Astrocyte of the cerebellum (primary cell): ENCODE results near the gene PRIM1.

Experiments used
- DNase-seq: peaks from one replicate; pipeline ENCODE4 v3.0.0-alpha.2; 2011; ENCODE audit warnings: low read depth
- H3K4me3 ChIP-seq: 2 replicates; pipeline ENCODE4 v1.5.1; 2011; ENCODE audit warnings: mild to moderate bottlenecking, low read depth, low read length, moderate library complexity
- CTCF ChIP-seq: IDR thresholded peaks from 2 replicates; pipeline ENCODE4 v1.5.1; 2012; ENCODE audit warnings: low read length, low read depth, moderate library complexity, mild to moderate bottlenecking; ENCODE audit errors: missing control alignments
- in situ Hi-C: cut with HindIII; loops from 2 replicates; pipeline ENCODE4 v1.10.0; 2017; ENCODE audit warnings: low sequenced_read_pairs

Gene PRIM1

GRCh38 chr12:56785874-56786273 lies 33.8 kb upstream of the PRIM1 start:
- no peak overlapping the region for H3K4me3 ChIP-seq
- no peak for TF ChIP-seq CTCF
- in situ Hi-C loops = no loop called here
- no peak for DNase-seq

GRCh38 chr12:56785141-56785865 lies 33.2 kb upstream of the PRIM1 start:
- no peak for DNase-seq
- H3K4me3 ChIP-seq = no peak overlapping the region
- in situ Hi-C loops = no loop called here
- TF ChIP-seq CTCF = no peak

- in situ Hi-C loops = no loop called here
- no peak for TF ChIP-seq CTCF
- H3K4me3 ChIP-seq = no peak overlapping the region
- no peak for DNase-seq
Observed at GRCh38 chr12:56781726-56782125, 29.6 kb upstream of the PRIM1 start.

- DNase-seq = no peak
- in situ Hi-C loops = no loop called here
- no peak overlapping the region for H3K4me3 ChIP-seq
- TF ChIP-seq CTCF = no peak
Observed at GRCh38 chr12:56778756-56779155, 26.6 kb upstream of the PRIM1 start.

GRCh38 chr12:56776654-56777053 lies 24.5 kb upstream of the PRIM1 start:
- no peak for TF ChIP-seq CTCF
- in situ Hi-C loops = no loop called here
- no peak overlapping the region for H3K4me3 ChIP-seq
- DNase-seq = no peak

- no peak for TF ChIP-seq CTCF
- H3K4me3 ChIP-seq = no peak overlapping the region
- DNase-seq = no peak
- in situ Hi-C loops = no loop called here
Observed at GRCh38 chr12:56775638-56776037, 23.5 kb upstream of the PRIM1 start.

- DNase-seq = no peak
- no peak for TF ChIP-seq CTCF
- in situ Hi-C loops = loop anchor here (5.0 kb wide), 1 partner anchor 104 kb away; no protein-coding TSS in a partner anchor
- H3K4me3 ChIP-seq = no peak overlapping the region
Observed at GRCh38 chr12:56773113-56773512, 21.0 kb upstream of the PRIM1 start.
